Cardiac muscle cell (in vitro differentiated cells and primary cell): Measurements from ENCODE around the gene XYLT1. TPM values are rescaled to one million over a fixed set of nuclear protein-coding genes. Genes with fewer than 3 reads are reported as not detected.
A peak's percentile ranks its signal among the peaks of the same experiment; 100 is the strongest.

Experiments
- DNase-seq, 2 donors: peaks; one replicate each; pipeline versions ENCODE4 v3.0.0 to v3.0.0-alpha.2; 2010 to 2017; ENCODE audit warnings: low read depth in 1 of 2, low spot score in 1 of 2
- H3K27ac ChIP-seq: fragments of 200-600 bp; sonication (generic); 2 replicates; pipeline ENCODE4 v1.5.1; 2016
- H3K27me3 ChIP-seq: fragments of 200-600 bp; sonication (generic); 2 replicates; pipeline ENCODE4 v1.6.0; 2016; ENCODE audit warnings: control low read depth
- H3K36me3 ChIP-seq: fragments of 200-600 bp; sonication (generic); 2 replicates; pipeline ENCODE4 v1.5.1; 2016; ENCODE audit warnings: control low read depth
- H3K4me1 ChIP-seq: fragments of 200-600 bp; sonication (generic); 2 replicates; pipeline ENCODE4 v1.8.1; 2017; ENCODE audit warnings: low read depth, mild to moderate bottlenecking, mixed run types
- H3K4me3 ChIP-seq: fragments of 200-600 bp; sonication (generic); 2 replicates; pipeline ENCODE4 v1.5.1; 2016; ENCODE audit warnings: mild to moderate bottlenecking
- H3K9me3 ChIP-seq: fragments of 200-600 bp; sonication (generic); 2 replicates; pipeline ENCODE4 v1.5.1; 2017; ENCODE audit warnings: low read depth, mild to moderate bottlenecking, control low read depth
- CTCF ChIP-seq: IDR thresholded peaks from 2 replicates; pipeline ENCODE4 v1.5.1; 2012; ENCODE audit warnings: low read depth, mild to moderate bottlenecking, low read length
- polyA plus RNA-seq: library from polyadenylated mRNA; unstranded; fragments of >200 nt; fragmentation: Nextera tagmentation; extraction: Ambion mirVana; gene quantifications from 2 replicates; pipeline ENCODE4 v1.2.1, GENCODE V29; 2016
- total RNA-seq: library from RNA; depleted of rRNA; stranded (reverse); fragments of >200 nt; gene quantifications from 2 replicates; pipeline ENCODE4 v1.2.3, GENCODE V29; 2016

XYLT1 gene
- total and polyA plus RNA-seq, 2 experiments from 2014 or later: 3.1 to 7.2 TPM

GRCh38 chr16:17143546-17144419, 327.0 kb downstream of the XYLT1 start:
- no peak for DNase-seq
- H3K4me3 ChIP-seq: no peak overlapping the region
- TF ChIP-seq CTCF: no peak
- no peaks in the 10 kb centered on the region for H3K4me1 ChIP-seq
- H3K27ac ChIP-seq: no peak overlapping the region
- no peaks in the 10 kb centered on the region for H3K9me3 ChIP-seq
- no peaks in the 10 kb centered on the region for H3K27me3 ChIP-seq
- H3K36me3 ChIP-seq: no peaks in the 10 kb centered on the region

GRCh38 chr16:17138801-17139200, 332.0 kb downstream of the XYLT1 start:
- TF ChIP-seq CTCF: no peak
- H3K4me1 ChIP-seq: no peaks in the 10 kb centered on the region
- peak in 1 of 2 donors; percentile 58 for DNase-seq
- H3K4me3 ChIP-seq: no peak overlapping the region
- H3K27ac ChIP-seq: no peak overlapping the region
- no peaks in the 10 kb centered on the region for H3K9me3 ChIP-seq
- no peaks in the 10 kb centered on the region for H3K27me3 ChIP-seq
- H3K36me3 ChIP-seq: no peaks in the 10 kb centered on the region

GRCh38 chr16:17135439-17135838, 335.3 kb downstream of the XYLT1 start:
- Histone ChIP-seq H3K27me3 (no peaks in the 10 kb centered on the region), H3K9me3 (no peaks in the 10 kb centered on the region), H3K27ac (no peak overlapping the region), H3K4me1 (no peaks in the 10 kb centered on the region), H3K36me3 (no peaks in the 10 kb centered on the region), H3K4me3 (no peak overlapping the region)
- no peak for DNase-seq
- TF ChIP-seq CTCF: no peak

- no peaks in the 10 kb centered on the region for H3K4me1 ChIP-seq
- DNase-seq: no peak
- H3K27me3 ChIP-seq: no peaks in the 10 kb centered on the region
- H3K27ac ChIP-seq: no peak overlapping the region
- TF ChIP-seq CTCF: no peak
- no peaks in the 10 kb centered on the region for H3K9me3 ChIP-seq
- no peak overlapping the region for H3K4me3 ChIP-seq
- H3K36me3 ChIP-seq: no peaks in the 10 kb centered on the region
Observed at GRCh38 chr16:17134586-17134985, 336.2 kb downstream of the XYLT1 start.

- Histone ChIP-seq H3K36me3 (no peaks in the 10 kb centered on the region), H3K4me1 (no peaks in the 10 kb centered on the region), H3K9me3 (no peaks in the 10 kb centered on the region), H3K4me3 (no peak overlapping the region), H3K27me3 (no peaks in the 10 kb centered on the region), H3K27ac (no peak overlapping the region)
- no peak for DNase-seq
- TF ChIP-seq CTCF: no peak
Observed at GRCh38 chr16:17133851-17134250, 336.9 kb downstream of the XYLT1 start.
